ENCODE measurements around the gene ITPR2. TPM values are rescaled to one million over a fixed set of nuclear protein-coding genes. Genes with fewer than 3 reads are reported as not detected.

The ITPR2 gene
- total RNA-seq, 1 donor, result 19.2 TPM

DNA sequence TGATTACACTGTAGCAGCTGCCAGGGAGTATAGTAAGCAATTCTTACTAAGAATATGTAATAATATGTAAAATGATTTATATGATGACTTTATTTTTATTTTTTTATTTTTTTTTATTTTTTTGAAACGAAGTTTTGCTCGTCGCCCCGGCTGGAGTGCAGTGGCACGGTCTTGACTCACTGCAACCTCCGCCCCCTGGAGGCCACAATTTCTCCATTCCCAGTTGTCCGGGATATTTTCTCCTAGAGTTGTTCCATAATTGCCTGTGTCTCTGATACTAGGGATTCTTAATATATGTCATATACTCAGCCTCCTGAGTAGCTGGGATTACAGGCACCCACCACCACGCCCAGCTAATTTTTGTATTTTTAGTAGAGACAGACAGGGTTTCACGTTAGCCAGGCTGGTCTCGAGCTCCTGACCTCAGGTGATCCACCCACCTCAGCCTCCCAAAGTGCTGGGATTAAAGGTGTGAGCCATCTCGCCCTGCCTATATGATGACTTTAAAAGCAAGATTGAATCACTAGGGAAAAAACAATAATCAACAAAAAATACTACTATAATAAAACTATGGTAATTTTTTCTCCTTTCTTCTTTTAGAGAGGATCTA, 12.2 kb upstream of the ITPR2 start:
- H3K27me3 ChIP-seq (ENCODE audit: insufficient read depth, low read length), result peaks cover 2% of the 10 kb centered on the region
- H3K36me3 ChIP-seq (ENCODE audit: insufficient read depth, low read length), result no peaks in the 10 kb centered on the region
- peak overlapping the region; percentile 29 for H3K4me2 ChIP-seq (ENCODE audit: insufficient read depth, low read length)
- H3K9me3 ChIP-seq (ENCODE audit: low read depth, low read length), result no peaks in the 10 kb centered on the region
- H3K4me3 ChIP-seq (ENCODE audit: insufficient read depth, low read length), result no peak overlapping the region
- H3K79me2 ChIP-seq (ENCODE audit: insufficient read depth, low read length), result no peaks in the 10 kb centered on the region
- DNase-seq (ENCODE audit: insufficient read length, low spot score, missing footprints), result no peak
- H2AFZ ChIP-seq (ENCODE audit: low read length), result no peak overlapping the region
- peaks cover 7% of the 10 kb centered on the region for H3K4me1 ChIP-seq (ENCODE audit: insufficient read depth, low read length)
- H4K20me1 ChIP-seq (ENCODE audit: insufficient read depth, low read length), result no peaks in the 10 kb centered on the region
- H3K27ac ChIP-seq (ENCODE audit: low read depth, low read length), result no peak overlapping the region
- TF ChIP-seq, protein P1, sequence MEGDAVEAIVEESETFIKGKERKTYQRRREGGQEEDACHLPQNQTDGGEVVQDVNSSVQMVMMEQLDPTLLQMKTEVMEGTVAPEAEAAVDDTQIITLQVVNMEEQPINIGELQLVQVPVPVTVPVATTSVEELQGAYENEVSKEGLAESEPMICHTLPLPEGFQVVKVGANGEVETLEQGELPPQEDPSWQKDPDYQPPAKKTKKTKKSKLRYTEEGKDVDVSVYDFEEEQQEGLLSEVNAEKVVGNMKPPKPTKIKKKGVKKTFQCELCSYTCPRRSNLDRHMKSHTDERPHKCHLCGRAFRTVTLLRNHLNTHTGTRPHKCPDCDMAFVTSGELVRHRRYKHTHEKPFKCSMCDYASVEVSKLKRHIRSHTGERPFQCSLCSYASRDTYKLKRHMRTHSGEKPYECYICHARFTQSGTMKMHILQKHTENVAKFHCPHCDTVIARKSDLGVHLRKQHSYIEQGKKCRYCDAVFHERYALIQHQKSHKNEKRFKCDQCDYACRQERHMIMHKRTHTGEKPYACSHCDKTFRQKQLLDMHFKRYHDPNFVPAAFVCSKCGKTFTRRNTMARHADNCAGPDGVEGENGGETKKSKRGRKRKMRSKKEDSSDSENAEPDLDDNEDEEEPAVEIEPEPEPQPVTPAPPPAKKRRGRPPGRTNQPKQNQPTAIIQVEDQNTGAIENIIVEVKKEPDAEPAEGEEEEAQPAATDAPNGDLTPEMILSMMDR (IDR thresholded peaks at IDR 0.05; ENCODE audit: extremely low read depth, low read depth, low read length), result peak; percentile 77

DNA sequence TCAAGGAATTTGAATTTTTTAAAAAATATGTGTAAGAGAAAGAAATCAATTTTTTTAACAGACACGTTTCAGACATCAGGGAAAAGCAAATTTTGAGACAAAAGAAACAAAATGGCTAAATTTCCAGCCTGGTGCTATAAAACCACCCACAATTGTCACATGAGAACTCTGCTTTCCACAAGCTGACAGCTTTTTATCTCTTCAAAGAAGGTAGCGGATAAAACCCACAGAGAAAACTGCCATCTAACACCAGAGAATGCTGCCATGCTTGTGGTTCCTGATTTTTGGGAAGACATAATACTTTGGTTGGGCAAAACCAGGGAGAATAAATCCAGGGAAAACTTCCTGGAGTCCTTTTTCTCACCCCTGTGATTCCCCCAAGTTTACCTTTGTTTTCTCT, 10.3 kb upstream of the ITPR2 start:
- no peaks in the 10 kb centered on the region for H3K79me2 ChIP-seq (ENCODE audit: insufficient read depth, low read length)
- H4K20me1 ChIP-seq (ENCODE audit: insufficient read depth, low read length), result no peaks in the 10 kb centered on the region
- H3K9me3 ChIP-seq (ENCODE audit: low read depth, low read length), result no peaks in the 10 kb centered on the region
- peaks cover 7% of the 10 kb centered on the region for H3K4me1 ChIP-seq (ENCODE audit: insufficient read depth, low read length)
- no peak overlapping the region for H3K27ac ChIP-seq (ENCODE audit: low read depth, low read length)
- DNase-seq (ENCODE audit: insufficient read length, low spot score, missing footprints), result no peak
- H3K36me3 ChIP-seq (ENCODE audit: insufficient read depth, low read length), result no peaks in the 10 kb centered on the region
- H3K4me3 ChIP-seq (ENCODE audit: insufficient read depth, low read length), result no peak overlapping the region
- peak overlapping the region; percentile 12 for H2AFZ ChIP-seq (ENCODE audit: low read length)
- no peak overlapping the region for H3K4me2 ChIP-seq (ENCODE audit: insufficient read depth, low read length)
- H3K27me3 ChIP-seq (ENCODE audit: insufficient read depth, low read length), result no peaks in the 10 kb centered on the region
- TF ChIP-seq, protein P1 (IDR thresholded peaks at IDR 0.05; ENCODE audit: extremely low read depth, low read depth, low read length), result no peak

DNA sequence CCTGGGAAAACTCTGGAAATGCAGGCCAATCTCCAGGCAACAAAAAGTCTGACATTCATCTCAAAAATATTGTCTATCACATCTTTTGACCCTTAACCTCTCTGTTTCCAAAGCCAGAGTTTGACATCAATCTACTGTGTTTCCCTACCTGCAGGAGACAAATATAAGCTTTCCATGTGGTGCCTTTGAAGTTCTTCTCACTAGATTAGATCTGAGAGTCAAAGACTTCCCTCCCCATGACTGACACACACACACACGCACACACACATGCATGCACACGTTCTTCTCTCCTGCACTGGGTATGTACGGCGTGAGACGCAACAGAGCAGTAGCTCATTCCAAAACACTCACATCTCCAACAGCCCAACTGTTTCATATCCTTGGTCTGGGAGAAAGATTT, 8.1 kb upstream of the ITPR2 start:
- Histone ChIP-seq H3K27ac (ENCODE audit: low read depth, low read length) (no peak overlapping the region), H3K4me2 (ENCODE audit: insufficient read depth, low read length) (no peak overlapping the region), H3K4me1 (ENCODE audit: insufficient read depth, low read length) (peaks cover 7% of the 10 kb centered on the region), H3K9me3 (ENCODE audit: low read depth, low read length) (no peaks in the 10 kb centered on the region), H4K20me1 (ENCODE audit: insufficient read depth, low read length) (no peaks in the 10 kb centered on the region), H3K36me3 (ENCODE audit: insufficient read depth, low read length) (no peaks in the 10 kb centered on the region), H3K27me3 (ENCODE audit: insufficient read depth, low read length) (no peaks in the 10 kb centered on the region), H3K79me2 (ENCODE audit: insufficient read depth, low read length) (no peaks in the 10 kb centered on the region), H2AFZ (ENCODE audit: low read length) (no peak overlapping the region), H3K4me3 (ENCODE audit: insufficient read depth, low read length) (no peak overlapping the region)
- TF ChIP-seq, protein P1 (IDR thresholded peaks at IDR 0.05; ENCODE audit: extremely low read depth, low read depth, low read length), result no peak
- DNase-seq (ENCODE audit: insufficient read length, low spot score, missing footprints), result no peak

DNA sequence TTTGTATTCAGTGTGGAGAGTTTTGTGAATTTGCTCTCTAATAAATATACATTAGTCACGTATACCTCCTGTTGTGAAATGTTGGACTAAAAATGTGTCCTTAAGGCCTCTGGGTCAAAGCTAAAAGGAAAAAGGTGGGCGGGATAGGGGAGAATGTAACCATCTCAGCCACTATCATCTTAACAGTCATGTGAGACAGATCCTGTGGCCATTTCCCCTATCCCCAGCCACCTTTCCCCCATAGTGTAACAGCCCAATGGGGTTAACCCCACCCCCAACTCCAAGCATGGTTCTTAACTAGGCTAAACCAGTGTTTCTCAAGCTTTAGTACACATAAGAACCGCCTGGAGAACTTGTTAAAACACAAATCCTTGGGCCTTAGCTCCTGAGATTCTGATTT, 6.5 kb upstream of the ITPR2 start:
- Histone ChIP-seq H3K27me3 (ENCODE audit: insufficient read depth, low read length) (no peaks in the 10 kb centered on the region), H3K27ac (ENCODE audit: low read depth, low read length) (no peak overlapping the region), H3K79me2 (ENCODE audit: insufficient read depth, low read length) (no peaks in the 10 kb centered on the region), H3K4me3 (ENCODE audit: insufficient read depth, low read length) (no peak overlapping the region), H4K20me1 (ENCODE audit: insufficient read depth, low read length) (no peaks in the 10 kb centered on the region), H3K36me3 (ENCODE audit: insufficient read depth, low read length) (no peaks in the 10 kb centered on the region), H2AFZ (ENCODE audit: low read length) (no peak overlapping the region), H3K4me2 (ENCODE audit: insufficient read depth, low read length) (no peak overlapping the region), H3K9me3 (ENCODE audit: low read depth, low read length) (no peaks in the 10 kb centered on the region), H3K4me1 (ENCODE audit: insufficient read depth, low read length) (no peaks in the 10 kb centered on the region)
- TF ChIP-seq, protein P1 (IDR thresholded peaks at IDR 0.05; ENCODE audit: extremely low read depth, low read depth, low read length), result no peak
- no peak for DNase-seq (ENCODE audit: insufficient read length, low spot score, missing footprints)
